Measurements from ENCODE around the gene DRAM1.
"Not testable (repeated sequence)": the region's sequence is repeated elsewhere in the genome, so short reads cannot be mapped to it uniquely, and the experiment has no call there.

DRAM1 gene, protein sequence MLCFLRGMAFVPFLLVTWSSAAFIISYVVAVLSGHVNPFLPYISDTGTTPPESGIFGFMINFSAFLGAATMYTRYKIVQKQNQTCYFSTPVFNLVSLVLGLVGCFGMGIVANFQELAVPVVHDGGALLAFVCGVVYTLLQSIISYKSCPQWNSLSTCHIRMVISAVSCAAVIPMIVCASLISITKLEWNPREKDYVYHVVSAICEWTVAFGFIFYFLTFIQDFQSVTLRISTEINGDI

DNA sequence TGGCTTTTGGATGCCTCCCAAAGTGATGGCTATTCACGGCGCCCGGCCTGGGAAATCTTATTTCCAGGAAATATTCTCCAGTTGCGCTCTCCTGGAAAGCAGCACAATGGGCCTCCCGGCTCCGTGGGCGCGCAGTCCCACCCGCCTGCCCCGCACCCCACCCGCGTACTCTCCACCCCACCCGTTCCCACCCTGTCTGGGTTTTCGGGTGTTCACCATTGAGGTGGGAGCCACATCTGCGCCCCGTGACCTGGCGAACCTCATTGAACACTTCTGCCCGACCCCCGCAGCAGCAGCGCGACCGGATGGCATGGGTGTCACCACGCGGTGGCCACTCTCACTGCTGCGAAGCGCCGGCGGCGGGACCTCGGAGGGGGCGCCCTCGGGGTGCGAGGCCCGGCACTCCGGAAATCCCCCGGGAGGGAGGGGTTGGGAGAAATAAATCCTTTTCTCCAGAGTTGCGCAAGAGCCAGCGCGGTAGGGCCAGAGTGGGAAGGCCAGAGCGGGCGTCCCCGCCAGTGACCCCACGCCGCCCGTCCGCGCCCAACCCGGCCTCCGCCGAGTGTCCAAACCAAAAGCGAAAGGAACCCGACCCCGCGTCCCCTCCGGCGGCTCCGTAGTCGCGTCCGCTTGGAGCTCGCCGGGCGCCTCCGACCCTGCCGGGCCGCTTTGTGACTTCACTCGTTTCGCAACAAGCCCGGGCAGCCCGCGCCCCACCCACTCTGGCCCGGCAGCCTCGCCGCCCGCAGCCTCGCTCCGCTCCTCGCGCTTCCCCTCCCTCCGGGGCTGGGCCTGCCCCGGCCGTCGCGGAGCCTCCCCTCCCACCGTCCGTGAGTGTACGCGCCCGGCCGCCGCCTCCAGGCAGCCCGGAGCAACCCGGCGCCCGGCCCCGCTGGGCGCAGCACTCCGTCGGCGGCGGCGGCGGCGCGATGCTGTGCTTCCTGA is at the start of gene DRAM1:
TSS of gene DRAM1 (plus strand) at position 720 of the 945 bp plus-strand sequence. CDS start at position 930, 210 bp downstream.
- DNase-seq (ENCODE audit: low read depth in 2 of 2): peak; percentile 25 to 40

DNA sequence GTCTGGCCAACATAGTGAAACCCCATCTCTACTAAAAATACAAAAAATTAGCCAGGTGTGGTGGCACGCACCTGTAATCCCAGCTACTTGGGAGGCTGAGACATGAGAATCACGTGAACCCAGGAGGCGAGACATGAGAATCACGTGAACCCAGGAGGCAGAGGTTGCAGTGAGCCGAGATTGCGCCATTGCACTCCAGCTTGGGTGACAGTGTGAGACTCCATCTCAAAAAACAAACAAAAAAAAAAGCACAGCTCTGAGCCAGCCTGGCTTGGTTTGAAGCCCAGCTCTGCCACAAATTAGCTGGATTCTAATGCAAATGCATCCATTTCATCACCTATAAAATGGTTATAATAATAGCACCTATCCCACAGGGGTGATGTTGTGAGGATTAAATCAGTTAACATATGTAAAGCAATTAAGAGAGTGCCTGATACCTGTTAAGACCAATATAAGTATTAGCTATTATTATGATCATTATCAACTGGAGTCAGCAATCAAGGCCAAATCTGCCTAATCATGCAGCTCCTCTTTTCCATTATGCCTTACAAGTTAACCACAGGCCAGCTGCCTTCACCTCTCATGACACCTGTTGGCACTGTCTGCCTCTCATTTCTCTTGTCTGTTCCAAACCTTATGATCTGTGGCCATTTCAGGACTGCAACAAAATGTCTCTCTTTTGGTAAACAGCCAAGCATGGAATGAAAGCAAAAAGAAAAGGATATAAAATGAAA is 48.8 kb upstream of the DRAM1 start:
- no peak for DNase-seq (ENCODE audit: low read depth in 2 of 2)

DNA sequence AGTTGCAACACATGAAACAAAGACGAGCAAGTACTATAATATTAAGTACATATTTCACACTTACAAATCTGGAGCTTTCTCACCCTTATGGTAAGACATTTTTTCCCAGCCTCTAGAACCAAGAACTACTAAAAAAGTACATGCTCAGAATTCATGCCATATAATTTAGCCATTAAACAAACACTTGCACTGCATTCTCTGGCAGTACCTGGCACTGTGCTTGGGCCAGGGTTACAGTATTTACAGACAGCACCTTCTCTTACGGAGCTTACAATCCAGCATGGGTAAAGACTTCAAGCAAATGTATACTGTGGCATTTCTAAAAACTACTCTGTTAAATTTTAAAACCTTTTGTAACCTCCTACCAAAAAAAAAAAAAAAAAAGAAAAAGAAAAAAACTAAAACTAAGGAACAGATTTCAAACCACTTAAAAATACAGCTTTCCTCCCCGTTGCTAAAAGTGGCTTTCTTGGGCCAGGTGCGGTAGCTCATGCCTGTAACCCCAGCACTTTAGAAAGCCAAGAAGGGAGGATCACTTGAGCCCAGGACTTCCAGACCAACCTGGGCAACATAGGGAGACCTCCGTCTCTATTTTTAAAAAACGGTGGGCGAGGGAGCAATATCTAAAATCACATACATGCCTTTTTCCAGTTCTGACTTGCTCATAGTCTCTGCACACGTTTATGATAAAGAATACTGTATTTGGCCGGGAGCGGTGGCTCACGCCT is 47.6 kb upstream of the DRAM1 start:
- no peak for DNase-seq (ENCODE audit: low read depth in 2 of 2)

DNA sequence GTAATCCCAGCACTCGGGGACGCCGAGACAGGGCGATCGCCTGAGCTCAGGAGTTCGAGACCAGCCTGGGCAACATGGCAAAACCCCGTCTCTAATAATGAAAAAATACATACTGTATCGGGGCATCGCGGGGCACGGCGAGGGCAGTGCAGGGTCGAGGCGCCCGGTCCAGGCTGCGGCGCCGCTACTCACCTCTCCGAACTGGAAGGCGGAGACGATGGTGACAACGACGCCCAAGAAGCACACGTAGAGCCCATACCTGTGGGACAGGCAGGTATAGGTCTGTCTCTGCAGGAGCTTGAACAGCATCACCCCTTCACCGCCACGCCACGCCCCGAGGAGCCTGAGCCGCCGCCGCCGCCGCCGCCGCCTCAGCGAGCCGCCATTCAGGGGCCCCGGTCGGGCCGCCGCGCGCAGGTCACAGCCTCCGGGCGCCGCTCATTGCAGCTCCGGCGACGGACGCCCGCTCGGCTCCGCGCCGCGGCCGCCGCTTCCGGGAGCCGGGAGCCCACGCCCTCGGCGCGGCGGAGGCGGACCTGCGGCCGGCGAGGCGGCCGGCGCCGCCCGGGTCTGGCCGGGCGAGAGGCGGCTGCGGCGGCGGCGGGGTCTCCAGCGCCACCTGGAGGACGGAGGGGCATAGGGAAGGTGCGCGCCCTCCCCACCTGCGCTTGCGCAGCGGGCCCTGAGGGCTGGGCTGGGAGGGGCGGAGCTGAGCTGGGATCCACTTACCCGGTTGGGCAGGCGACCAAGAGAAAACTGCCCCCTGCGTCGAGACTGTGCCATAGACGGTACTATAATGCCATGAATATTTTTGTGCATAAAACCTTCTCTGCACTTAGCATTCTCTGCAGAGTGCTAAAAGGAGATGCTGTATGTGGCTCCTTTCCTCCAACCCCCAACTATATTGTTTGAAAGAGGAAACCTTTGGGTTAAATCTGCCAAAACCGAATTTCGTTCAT is 46.7 kb upstream of the DRAM1 start, which contains the start of gene GNPTAB:
TSS of gene GNPTAB (minus strand) at position 593 of the 959 bp plus-strand sequence. CDS start at position 309, 284 bp downstream.
- DNase-seq (ENCODE audit: low read depth in 2 of 2): peak; percentile 91 to 93

DNA sequence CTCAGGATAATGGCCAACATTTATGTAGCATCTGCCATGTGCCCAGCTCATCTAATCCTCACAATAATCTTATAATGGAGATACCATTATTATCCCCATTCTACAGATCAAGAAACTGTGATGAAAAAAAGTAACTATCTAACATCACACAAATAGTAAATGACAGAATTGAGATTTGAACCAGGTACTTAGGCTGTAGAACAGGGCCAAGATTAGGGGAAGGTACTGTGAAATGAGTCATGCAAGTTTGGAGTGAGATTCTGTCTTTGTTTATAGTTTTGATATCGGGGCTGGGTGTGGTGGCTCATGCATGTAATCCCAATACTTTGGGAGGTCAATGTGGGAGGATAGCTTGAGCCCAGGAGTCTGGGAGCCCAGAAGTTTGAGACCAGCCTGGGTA is 45.4 kb upstream of the DRAM1 start:
- no peak for DNase-seq (ENCODE audit: low read depth in 2 of 2)

DNA sequence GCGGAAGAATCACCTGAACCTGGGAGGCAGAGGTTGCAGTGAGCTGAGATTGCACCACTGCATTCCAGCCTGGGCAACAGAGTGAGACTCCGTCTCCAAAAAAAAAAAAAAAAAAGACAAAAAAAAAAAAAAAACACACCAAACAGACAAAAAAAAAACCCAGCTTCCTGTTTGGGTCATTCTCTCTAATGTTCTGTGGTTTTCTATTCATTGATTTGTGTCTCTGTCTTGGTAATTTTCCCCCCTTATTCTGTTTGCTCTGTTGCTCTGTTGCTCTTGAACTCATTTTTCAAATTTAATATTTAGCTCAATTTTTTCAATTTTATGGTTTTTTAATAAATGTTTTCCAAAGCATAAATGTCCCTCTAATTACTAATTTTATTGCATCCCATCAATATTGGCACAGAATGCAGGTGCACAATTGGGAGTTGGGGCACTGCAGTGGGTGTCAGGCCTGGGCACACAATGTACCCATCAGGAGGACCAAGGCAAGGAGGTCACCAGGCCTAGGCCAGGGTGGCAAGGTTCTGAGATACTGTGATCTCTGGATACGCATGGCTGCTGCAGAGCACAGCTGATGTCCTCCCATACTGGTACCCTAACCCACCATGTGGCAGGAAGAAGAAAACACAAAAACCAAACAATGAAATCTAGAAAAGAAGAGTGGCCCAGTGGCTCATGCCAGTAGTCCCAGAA is 38.6 kb upstream of the DRAM1 start:
- no peak for DNase-seq (ENCODE audit: low read depth in 2 of 2)

DNA sequence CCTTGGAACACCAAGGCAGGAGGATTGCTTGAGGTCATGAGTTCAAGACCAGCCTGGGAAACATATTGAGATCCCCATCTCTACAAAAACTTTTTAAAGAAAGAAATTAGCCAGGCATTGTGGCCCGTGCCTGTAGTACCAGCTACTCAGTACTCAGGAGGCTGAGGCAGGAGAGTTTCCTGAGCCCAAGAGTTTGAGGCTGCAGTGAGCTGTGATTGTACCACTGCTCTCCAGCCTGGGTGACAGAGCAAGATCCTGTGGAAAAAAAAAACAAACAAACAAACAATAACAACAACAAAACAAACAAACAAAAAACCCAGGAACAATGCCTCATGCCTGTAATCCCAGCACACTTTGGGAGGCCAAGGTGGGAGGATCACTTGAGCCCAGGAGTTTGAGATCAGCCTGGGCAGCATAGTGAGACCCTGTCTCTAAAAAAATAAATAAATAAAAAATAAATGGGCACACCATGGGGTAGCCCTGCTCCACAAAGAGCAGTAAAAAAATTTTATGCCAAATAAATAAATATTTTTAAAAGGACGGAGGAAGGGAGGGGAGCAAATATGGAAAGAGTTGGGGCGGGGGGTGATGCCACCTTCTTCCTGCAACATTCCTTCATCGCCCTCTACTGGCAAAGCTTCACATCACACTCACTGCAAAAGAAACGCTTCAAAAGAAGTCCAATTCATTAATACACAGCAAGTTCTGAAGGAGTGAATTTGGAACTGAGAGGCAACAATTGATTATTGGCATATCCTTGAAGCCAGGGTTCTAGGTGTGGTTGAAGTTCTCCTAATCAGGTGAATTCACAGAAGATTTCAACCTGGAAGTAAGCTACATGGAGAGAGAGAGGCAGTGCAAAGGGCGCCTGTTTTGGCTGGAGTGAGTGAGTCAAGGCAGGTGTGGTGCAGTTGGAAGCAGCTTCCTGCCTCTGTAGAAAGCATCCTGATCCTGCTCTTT is 37.8 kb upstream of the DRAM1 start:
- DNase-seq (ENCODE audit: low read depth in 2 of 2): peak; percentile 37 to 50

DNA sequence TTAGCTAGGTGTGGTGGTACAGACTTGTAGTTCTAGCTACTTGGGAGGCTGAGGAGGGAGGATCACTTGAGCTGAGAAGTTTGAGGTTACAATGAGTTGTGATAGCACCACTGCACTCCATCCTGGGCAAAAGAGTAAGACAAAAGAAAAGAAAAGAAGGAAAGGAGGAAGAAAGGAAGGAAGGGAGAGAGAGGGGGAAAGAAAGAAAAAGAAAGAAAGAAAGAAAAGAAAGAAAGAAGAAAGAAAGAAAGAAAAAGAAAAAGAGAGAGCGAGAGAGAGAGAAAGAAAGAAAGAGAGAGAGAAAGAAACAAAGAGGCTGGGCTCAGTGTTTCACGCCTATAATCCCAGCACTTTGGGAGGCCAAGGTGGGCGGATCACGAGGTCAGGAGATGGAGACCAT is 36.3 kb upstream of the DRAM1 start:
- DNase-seq (ENCODE audit: low read depth in 2 of 2): no peak

DNA sequence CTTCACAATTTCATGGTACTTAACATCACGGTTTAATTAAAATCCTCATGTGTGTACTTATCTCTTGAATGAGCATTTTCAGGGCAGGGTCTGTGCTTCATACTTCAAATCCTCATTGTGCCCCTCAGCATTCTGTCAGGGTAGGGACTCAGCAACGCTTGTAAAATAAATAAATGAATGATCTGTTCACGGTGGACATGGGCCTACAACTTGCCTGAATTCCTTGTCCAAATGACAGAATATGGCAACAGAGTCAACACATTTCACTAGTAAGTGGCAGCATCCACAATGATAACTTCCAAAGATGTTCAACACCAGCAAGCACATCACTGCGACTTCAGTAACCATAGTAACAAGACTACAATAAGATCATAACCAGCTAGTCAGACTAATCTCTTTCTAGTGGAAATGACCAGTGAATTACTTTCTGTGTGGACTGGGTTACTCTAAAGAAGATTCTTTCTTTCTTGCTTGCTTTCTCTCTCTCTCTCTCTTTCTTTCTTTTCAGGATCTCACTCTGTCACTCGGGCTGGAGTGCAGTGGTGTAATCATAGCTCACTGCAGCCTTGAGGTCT is 32.2 kb upstream of the DRAM1 start:
- no peak for DNase-seq (ENCODE audit: low read depth in 2 of 2)

DNA sequence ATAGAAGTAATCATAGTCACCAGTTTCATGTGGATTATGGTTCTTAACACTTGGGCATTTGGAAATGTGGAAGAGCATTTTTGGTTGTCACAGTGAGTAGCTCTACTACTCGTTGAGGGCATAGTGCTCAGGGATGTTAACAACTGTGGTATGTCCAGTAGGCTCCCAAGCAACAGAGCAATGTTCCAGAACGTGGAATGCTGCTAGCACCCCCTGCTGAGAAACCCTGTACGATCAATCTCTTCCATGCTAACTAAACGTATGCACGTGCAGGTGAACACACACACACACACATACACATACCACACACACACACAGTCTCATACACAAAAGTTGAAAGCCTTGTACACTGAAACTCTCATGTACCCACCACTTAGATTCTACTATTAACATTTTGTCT is 30.1 kb upstream of the DRAM1 start:
- DNase-seq (ENCODE audit: low read depth in 2 of 2): no peak

DNA sequence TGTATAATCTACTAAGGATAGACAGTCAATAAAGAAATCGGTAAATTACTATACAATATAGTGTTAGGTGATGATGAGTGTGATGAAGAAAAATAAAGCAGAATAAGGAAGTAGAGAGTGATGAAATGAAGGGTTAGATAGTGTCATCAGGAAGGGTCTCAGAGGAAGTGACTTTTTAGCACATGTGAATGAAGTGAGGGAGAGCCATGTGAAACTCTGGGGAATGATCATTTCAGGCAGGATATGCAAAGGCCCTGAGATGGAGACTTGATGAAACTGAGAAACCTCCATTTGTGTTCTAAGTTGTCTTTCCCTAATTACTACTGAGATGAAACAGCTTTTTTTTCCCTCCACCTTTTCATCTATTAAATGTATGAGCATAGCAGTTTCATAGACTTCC is 27.2 kb upstream of the DRAM1 start:
- no peak for DNase-seq (ENCODE audit: low read depth in 2 of 2)

DNA sequence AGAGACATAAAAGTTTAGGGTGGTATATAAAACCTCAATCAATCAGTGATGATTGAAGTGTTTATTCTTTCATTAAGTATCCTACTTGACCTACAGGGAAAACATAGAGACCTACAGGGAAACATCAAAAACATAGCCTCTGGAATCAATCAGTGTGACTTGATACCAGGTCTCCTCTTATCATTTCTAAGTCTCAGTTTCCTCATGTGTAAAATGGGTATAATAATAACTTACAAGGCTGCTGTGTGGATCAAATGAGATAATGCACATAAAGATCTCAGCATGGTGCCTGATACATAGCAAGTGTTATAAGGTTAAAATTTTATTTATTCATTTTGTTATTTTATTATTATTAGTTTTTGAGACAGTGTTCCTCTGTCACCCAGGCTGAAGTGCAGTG is 24.4 kb upstream of the DRAM1 start:
- no peak for DNase-seq (ENCODE audit: low read depth in 2 of 2)

DNA sequence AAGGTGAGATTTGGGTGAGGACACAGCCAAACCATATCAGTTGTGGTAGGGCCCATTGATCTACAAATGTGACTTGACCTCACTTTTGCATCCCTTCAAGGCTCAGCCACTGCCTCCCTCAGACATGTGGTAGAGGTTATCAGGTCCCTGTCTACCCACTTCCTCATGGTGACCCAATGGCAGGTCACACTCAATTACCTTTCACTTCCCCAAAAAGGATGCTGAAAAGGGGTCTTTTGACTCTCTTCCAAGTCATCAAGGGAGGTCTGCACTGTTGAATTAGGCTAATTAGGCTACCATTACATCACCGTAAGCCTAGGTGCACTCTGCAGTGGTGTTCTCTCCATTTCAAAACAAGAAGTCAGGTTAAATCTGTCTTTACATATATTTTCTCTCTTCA is 22.6 kb upstream of the DRAM1 start:
- DNase-seq (ENCODE audit: low read depth in 2 of 2): no peak

DNA sequence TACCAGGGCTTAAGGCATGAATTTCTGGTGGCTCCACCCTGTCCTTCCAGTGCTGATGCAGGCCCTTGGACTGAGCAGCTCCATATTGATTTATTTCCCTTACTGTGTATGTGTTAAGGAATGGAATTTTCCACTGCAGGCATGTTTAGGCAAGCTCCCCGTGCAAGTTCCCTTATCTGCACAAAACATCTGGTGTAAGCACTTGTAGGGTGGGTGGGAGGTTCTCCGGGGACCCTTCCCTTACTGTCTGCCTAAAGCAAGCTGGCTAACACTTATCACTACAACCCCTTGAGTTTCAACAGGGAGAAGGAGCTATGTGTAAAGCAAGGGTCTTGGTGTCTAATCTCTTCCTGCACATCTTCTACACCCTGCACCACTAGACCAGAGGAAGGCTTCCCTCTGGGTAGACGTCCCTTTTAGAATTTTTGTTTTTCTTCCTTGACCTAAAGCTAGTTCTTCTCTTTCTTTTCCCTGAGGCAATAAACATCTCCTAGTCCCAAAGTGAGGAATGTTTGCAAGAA is 22.0 kb upstream of the DRAM1 start:
- DNase-seq (ENCODE audit: low read depth in 2 of 2): no peak

DNA sequence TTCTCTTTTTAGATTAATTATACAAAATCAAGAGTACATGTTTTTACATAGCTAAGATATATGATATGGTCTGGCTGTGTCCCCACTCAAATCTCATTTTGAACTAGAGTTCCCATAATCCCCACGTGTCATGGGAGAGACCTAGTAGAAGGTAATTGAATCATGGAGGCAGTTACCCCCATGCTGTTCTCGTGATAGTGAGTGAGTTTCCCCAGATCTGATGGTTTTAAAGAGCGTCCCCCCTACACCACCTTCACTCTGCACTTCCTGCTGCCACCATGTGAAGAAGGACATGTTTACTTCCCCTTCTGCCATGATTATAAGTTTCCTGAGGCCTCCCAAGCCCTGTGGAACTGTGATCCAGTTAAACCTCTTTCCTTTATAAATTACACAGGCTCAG is 21.4 kb upstream of the DRAM1 start:
- DNase-seq (ENCODE audit: low read depth in 2 of 2): no peak

DNA sequence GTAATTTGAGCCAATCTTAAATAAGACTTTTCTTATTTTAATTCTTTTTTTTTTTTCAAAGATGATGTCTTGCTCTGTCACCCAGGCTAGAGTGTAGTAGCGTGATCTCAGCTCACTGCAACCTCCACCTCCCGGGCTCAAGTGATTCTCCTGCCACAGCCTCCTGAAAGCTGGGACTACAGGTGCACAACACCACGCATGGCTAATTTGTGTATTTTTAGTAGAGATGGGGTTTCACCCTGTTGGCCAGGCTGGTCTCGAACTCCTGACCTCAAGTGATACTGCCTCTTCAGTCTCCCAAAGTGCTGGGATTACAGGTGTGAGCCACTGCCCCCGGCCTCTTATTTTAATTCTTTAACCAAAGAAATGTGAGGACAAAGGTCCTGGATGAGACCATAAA is 20.8 kb upstream of the DRAM1 start:
- DNase-seq (ENCODE audit: low read depth in 2 of 2): not testable (repeated sequence)

DNA sequence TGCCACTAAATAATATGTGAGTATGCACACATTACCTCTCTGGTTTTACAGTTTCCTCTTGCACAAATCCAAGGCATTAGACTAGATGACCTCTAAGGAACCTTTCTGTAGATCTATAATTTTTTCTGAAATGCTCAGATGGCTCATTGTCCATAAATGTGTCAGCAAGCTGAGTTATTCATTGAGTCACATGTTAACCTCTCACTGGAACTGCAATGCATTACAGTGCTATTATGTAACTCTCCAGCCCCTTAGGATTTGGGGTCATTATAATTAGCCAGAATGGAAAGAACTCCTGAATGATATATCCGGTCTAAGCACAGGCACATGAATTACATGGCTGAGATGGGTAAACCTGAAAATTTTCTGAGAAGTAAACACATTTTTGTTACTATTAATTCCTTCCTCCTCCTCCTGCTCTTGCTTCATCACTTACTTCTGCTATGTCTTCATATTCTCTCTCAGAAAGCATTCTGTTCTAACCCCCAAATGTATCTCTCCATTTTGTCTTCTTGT is 20.3 kb upstream of the DRAM1 start:
- no peak for DNase-seq (ENCODE audit: low read depth in 2 of 2)

DNA sequence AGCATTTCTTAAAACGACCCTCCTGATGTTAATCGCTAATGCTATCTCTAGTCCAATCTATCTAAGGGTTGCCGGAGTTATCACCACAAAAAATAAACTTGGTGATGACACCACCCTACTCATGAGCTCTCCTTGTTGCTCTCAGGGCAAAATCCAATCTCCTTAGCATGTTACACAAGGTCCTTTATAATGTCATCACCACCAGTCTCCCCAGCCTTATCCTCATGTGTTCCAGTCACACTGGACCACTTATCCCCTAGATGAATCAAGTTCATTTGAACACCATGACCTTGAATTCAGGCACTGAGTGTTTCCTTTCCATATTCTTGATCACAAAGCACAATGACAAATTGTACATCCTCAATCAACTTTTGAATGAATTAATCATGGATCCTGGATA is 19.0 kb upstream of the DRAM1 start:
- no peak for DNase-seq (ENCODE audit: low read depth in 2 of 2)

All from stimulated activated CD4-positive, alpha-beta T cell treated with anti-CD3 and anti-CD28 coated beads, Interleukin-1b, Interleukin-23, amount 100 ng/mL, for 1 hour (primary cell).